Peyer's patch (tissue), 4 donors: ENCODE measurements around the gene COX5B. TPM values are rescaled to one million over a fixed set of nuclear protein-coding genes. Genes with fewer than 3 reads are reported as not detected.
"Not testable (repeated sequence)": the region's sequence is repeated elsewhere in the genome, so short reads cannot be mapped to it uniquely, and the experiment has no call there.

Source experiments
- DNase-seq, 3 donors: peaks; one replicate each; pipeline ENCODE4 v3.0.0-alpha.2; 2017 to 2019
- H3K27ac ChIP-seq, 4 donors: fragments of 200-600 bp; sonication (generic); one replicate each; pipeline ENCODE4 v1.5.1; 2016 to 2019
- H3K27me3 ChIP-seq, 2 donors: fragments of 200-600 bp; sonication (generic); one replicate each; pipeline ENCODE4 v1.5.1; 2019
- H3K36me3 ChIP-seq, 3 donors: fragments of 200-600 bp; sonication (generic); one replicate each; pipeline ENCODE4 v1.5.1; 2016 to 2019
- H3K4me1 ChIP-seq, 4 donors: fragments of 200-600 bp; sonication (generic); one replicate each; pipeline ENCODE4 v1.5.1; 2016 to 2019
- H3K4me3 ChIP-seq, 4 donors: fragments of 200-600 bp; sonication (generic); 1 replicate in 3 of 4; 2 replicates in 1 of 4; pipeline ENCODE4 v1.5.1; 2016 to 2019; ENCODE audit warnings: mild to moderate bottlenecking in 1 of 4
- H3K9me3 ChIP-seq, 4 donors: fragments of 200-600 bp; sonication (generic); one replicate each; pipeline ENCODE4 v1.5.1; 2016 to 2019; ENCODE audit warnings: mild to moderate bottlenecking in 1 of 4
- POLR2A ChIP-seq, 2 donors: fragments of 450-650 bp; IDR thresholded peaks; one replicate each; pipeline ENCODE4 v1.5.1; 2017; ENCODE audit warnings: antibody characterized with exemption in 2 of 2, mild to moderate bottlenecking in 2 of 2, moderate library complexity in 2 of 2
- total RNA-seq, 4 donors: library from RNA; depleted of rRNA; stranded (reverse); fragments of >200 nt; gene quantifications; one replicate each; pipeline ENCODE4 v1.1.0, GENCODE V29; 2016
- TF ChIP-seq, protein P1 (sequence below), 6 experiments: fragments of 450-650 bp in 4 of 6; fragments of 200-600 bp in 2 of 6; sonication (generic) in 1 of 6; IDR thresholded peaks; one replicate each; pipeline ENCODE4 v1.5.1; 2017 to 2019; ENCODE audit warnings: antibody characterized with exemption in 6 of 6, mild to moderate bottlenecking in 3 of 6, moderate library complexity in 1 of 6

The COX5B gene
- total RNA-seq, 4 donors from 2014 or later = 248 to 721 (median 447) TPM

DNA sequence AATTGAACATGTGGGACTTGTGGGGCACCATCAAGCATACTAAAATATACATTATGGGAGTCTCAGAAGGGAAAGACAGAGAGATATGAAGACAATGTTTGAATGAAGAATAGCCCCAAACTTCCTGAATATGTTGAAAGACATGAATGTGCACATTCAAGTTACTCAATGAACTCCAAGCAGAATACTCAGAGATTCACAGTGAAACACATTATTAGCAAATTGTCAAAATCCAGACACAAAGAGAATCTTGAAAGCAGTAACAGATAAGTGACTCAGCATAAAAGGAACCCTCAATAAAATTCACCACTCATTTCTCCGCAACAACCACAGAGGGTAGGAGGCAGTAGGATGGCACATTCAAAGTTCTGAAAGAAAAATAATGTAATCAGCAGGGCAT lies 32.4 kb downstream of the COX5B start:
- no peak overlapping the region for H3K4me3 ChIP-seq
- H3K27ac ChIP-seq = no peak overlapping the region
- no peaks in the 10 kb centered on the region for H3K36me3 ChIP-seq
- DNase-seq = no peak
- no peaks in the 10 kb centered on the region for H3K27me3 ChIP-seq
- TF ChIP-seq POLR2A (IDR thresholded peaks at IDR 0.05) = no peak
- TF ChIP-seq, protein P1, sequence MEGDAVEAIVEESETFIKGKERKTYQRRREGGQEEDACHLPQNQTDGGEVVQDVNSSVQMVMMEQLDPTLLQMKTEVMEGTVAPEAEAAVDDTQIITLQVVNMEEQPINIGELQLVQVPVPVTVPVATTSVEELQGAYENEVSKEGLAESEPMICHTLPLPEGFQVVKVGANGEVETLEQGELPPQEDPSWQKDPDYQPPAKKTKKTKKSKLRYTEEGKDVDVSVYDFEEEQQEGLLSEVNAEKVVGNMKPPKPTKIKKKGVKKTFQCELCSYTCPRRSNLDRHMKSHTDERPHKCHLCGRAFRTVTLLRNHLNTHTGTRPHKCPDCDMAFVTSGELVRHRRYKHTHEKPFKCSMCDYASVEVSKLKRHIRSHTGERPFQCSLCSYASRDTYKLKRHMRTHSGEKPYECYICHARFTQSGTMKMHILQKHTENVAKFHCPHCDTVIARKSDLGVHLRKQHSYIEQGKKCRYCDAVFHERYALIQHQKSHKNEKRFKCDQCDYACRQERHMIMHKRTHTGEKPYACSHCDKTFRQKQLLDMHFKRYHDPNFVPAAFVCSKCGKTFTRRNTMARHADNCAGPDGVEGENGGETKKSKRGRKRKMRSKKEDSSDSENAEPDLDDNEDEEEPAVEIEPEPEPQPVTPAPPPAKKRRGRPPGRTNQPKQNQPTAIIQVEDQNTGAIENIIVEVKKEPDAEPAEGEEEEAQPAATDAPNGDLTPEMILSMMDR (IDR thresholded peaks at IDR 0.05) = no peak
- H3K9me3 ChIP-seq = no peaks in the 10 kb centered on the region
- no peaks in the 10 kb centered on the region for H3K4me1 ChIP-seq

DNA sequence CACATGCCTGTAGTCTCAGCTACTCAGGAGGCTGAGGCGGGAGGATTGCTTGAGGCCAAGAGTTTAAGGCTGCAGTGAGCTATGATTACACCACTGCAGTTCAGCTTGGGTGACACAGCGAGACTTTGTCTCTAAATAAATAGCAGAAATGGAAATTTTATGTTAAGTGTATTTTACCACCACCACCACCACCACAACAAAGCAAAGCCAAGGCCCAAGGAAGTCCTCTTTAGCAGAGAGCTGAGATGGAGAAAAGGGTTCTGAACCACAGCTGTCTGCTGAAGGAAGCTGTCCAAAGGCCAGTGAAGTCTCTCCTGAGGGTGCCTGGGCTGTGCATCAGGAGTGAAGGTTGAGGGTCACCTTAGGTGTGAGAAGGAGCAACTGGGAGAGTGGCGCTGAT lies 41.4 kb downstream of the COX5B start:
- H3K36me3 ChIP-seq, H3K27ac ChIP-seq, H3K9me3 ChIP-seq, H3K4me3 ChIP-seq, DNase-seq, H3K4me1 ChIP-seq, H3K27me3 ChIP-seq: not testable (repeated sequence)

DNA sequence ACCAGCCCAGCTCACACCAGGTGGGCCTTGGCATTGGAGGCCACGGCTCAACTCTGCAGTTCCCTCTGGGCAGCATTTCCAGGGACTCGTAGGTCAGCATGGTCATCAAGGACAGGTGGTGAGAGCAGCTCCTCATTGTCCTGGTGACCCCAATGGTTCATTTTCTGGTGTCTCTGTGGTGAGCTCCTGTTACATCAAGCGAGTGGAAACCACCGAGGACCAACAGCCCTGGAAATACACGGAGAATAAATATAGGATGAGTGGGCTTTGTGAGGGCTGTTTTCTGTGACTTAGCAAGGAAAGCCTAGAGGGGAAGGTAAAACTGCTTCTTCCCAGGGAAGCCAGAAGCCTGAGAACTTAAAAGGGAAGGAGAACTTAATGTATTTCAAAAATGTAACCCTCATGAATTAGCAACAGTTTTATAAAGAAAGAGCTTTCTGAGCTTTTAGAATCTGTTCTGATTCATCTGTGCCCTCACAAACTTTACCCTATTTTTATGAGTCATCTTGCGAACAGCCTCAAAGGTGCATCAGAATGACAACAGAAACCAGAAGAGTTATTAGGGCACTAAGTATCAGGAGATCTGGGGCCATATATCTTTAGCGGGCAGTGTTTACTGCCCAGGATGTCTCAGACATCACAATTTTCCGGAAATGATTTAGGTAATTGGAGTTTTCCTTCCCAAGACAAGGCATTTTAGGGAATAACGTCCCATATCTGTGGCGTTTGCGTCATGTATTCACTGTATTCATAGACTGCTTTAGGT lies 42.4 kb downstream of the COX5B start:
- TF ChIP-seq, protein P1 (IDR thresholded peaks at IDR 0.05) = no peak
- no peak for TF ChIP-seq POLR2A (IDR thresholded peaks at IDR 0.05)
- no peaks in the 10 kb centered on the region for H3K4me1 ChIP-seq
- H3K9me3 ChIP-seq = no peaks in the 10 kb centered on the region
- H3K27ac ChIP-seq = no peak overlapping the region
- DNase-seq = no peak
- no peaks in the 10 kb centered on the region for H3K27me3 ChIP-seq
- no peaks in the 10 kb centered on the region for H3K36me3 ChIP-seq
- no peak overlapping the region for H3K4me3 ChIP-seq

DNA sequence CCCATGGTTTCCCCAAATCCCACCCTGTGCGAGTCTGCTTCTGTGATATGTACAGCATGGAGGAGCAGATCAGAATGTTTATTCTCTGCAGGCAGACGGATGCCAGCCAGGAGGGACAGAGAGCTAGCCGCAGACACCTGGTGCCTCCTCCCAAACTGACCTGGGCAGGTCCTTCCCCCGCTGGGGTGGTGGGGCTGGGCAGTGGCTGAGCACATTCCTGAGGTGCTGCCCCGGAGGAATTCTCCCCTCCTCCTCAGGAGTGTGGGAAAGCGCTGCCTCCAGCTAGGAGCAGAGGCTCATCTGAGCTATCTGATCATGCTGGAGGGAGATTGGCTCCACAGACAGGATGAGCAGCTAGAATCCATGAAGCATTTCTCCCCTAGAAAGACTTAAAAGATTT lies 45.3 kb downstream of the COX5B start:
- DNase-seq = peak in 1 of 3 donors; percentile 15
- Histone ChIP-seq H3K27ac (no peak overlapping the region), H3K9me3 (no peaks in the 10 kb centered on the region), H3K27me3 (no peaks in the 10 kb centered on the region), H3K36me3 (no peaks in the 10 kb centered on the region), H3K4me1 (no peaks in the 10 kb centered on the region), H3K4me3 (no peak overlapping the region)
- TF ChIP-seq, protein P1 (IDR thresholded peaks at IDR 0.05) = no peak
- TF ChIP-seq POLR2A (IDR thresholded peaks at IDR 0.05) = no peak

DNA sequence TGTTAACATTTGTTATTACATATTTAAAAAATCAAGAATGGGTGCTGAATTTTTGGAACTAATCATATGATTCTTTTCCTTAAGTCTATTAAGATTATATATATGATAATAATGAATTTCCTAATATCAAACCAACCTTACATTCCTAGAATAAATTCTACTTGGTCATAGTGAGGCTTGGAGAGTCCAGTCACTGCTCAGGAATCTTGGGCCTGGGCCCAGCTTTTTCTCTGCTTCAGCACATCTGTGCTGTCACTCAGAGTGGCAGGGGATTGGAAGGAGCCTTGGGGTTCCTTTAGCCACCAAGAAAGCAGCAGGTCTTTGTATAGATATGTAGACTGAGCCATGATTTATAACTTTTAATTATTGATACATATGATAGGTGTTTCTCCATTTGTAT lies 47.6 kb downstream of the COX5B start:
- DNase-seq = peak in 1 of 3 donors; percentile 21
- TF ChIP-seq POLR2A (IDR thresholded peaks at IDR 0.05) = no peak
- TF ChIP-seq, protein P1 (IDR thresholded peaks at IDR 0.05) = no peak
- Histone ChIP-seq H3K4me1 (no peaks in the 10 kb centered on the region), H3K9me3 (no peaks in the 10 kb centered on the region), H3K36me3 (no peaks in the 10 kb centered on the region), H3K27ac (no peak overlapping the region), H3K4me3 (no peak overlapping the region), H3K27me3 (no peaks in the 10 kb centered on the region)

DNA sequence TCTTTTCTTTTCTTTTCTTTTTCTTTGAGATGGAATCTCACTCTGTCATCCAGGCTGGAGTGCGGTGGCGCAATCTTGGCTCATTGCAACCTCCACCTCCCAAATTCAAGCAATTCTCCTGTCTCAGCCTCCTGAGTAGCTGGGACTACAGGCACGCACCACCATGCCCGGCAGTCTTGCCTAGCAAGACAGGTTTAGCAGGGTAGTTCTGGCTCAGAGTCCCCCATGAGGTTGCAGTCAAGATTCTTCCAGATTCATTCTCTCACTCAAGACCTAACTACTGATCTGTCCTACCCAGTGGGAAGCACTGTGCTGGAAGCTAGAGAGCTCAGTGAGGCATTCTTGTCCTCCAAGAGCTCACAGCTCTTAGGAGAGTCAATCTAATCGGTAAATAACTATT lies 49.9 kb downstream of the COX5B start:
- Histone ChIP-seq H3K4me1 (no peaks in the 10 kb centered on the region), H3K4me3 (no peak overlapping the region), H3K27me3 (no peaks in the 10 kb centered on the region), H3K27ac (no peak overlapping the region), H3K9me3 (no peaks in the 10 kb centered on the region), H3K36me3 (no peaks in the 10 kb centered on the region)
- no peak for TF ChIP-seq POLR2A (IDR thresholded peaks at IDR 0.05)
- TF ChIP-seq, protein P1 (IDR thresholded peaks at IDR 0.05) = no peak
- DNase-seq = no peak
